SK-N-SH treated with all-trans-retinoic acid at 6 μM for 48 hours (cell line): Measurements from ENCODE around the gene RPRD1A.

ENCODE experiments used
- ATAC-seq: fragments of 200-7000 bp; cut with Tn5 transposase; 3 replicates; pipeline ENCODE4 v1.9.1; 2020; ENCODE audit warnings: mild to moderate bottlenecking, moderate library complexity
- ARNTL ChIP-seq: fragments of 450-650 bp; formaldehyde crosslinking; IDR thresholded peaks from 2 replicates; pipeline ENCODE4 v1.5.0; 2020; ENCODE audit warnings: low read depth, mild to moderate bottlenecking, moderate library complexity, borderline replicate concordance
- BACH2 ChIP-seq: fragments of 250-450 bp; sonication (Bioruptor Pico); IDR thresholded peaks from 2 replicates; pipeline ENCODE4 v1.9.0; 2021; ENCODE audit warnings: mild to moderate bottlenecking, borderline replicate concordance
- CREB5 ChIP-seq: fragments of 250-450 bp; sonication (Bioruptor Pico); IDR thresholded peaks from 2 replicates; pipeline ENCODE4 v1.5.1; 2020; ENCODE audit warnings: low read depth, mild to moderate bottlenecking, moderate library complexity
- CSDC2 ChIP-seq: fragments of 250-450 bp; sonication (Bioruptor Pico); IDR thresholded peaks from 2 replicates; pipeline ENCODE4 v1.5.0; 2020; ENCODE audit warnings: mild to moderate bottlenecking, moderate library complexity
- CSRNP3 ChIP-seq: fragments of 250-450 bp; sonication (Bioruptor Pico); IDR thresholded peaks from 2 replicates; pipeline ENCODE4 v1.5.1; 2021; ENCODE audit warnings: mild to moderate bottlenecking, moderate library complexity
- ESRRG ChIP-seq: fragments of 250-450 bp; sonication (Bioruptor Pico); IDR thresholded peaks from 2 replicates; pipeline ENCODE4 v1.6.1; 2021; ENCODE audit warnings: mild to moderate bottlenecking
- ISL1 ChIP-seq: fragments of 250-450 bp; sonication (Bioruptor Pico); IDR thresholded peaks from 2 replicates; pipeline ENCODE4 v2.1.2; 2022; ENCODE audit warnings: mild to moderate bottlenecking, moderate library complexity
- OSR1 ChIP-seq: fragments of 250-450 bp; sonication (Bioruptor Pico); IDR thresholded peaks from 2 replicates; pipeline ENCODE4 v1.8.0; 2022; ENCODE audit warnings: moderate library complexity, mild to moderate bottlenecking, inconsistent platforms
- PATZ1 ChIP-seq: fragments of 250-450 bp; sonication (Bioruptor Pico); IDR thresholded peaks from 2 replicates; pipeline ENCODE4 v1.8.0; 2020; ENCODE audit warnings: mild to moderate bottlenecking, moderate library complexity, borderline replicate concordance
- PPARA ChIP-seq: fragments of 250-450 bp; sonication (Bioruptor Pico); IDR thresholded peaks from 2 replicates; pipeline ENCODE4 v1.5.0; 2020; ENCODE audit warnings: mild to moderate bottlenecking, borderline replicate concordance
- RARB ChIP-seq: fragments of 250-450 bp; sonication (Bioruptor Pico); IDR thresholded peaks from 2 replicates; pipeline ENCODE4 v1.8.0; 2021; ENCODE audit warnings: mild to moderate bottlenecking, moderate library complexity
- SNAI2 ChIP-seq: fragments of 250-450 bp; sonication (Bioruptor Pico); IDR thresholded peaks from 2 replicates; pipeline ENCODE4 v1.5.0; 2020; ENCODE audit warnings: mild to moderate bottlenecking, moderate library complexity
- TCF4 ChIP-seq: fragments of 250-450 bp; sonication (Bioruptor Pico); IDR thresholded peaks from 2 replicates; pipeline ENCODE4 v1.8.0; 2021; ENCODE audit warnings: mild to moderate bottlenecking, moderate library complexity, borderline replicate concordance
- TOX ChIP-seq: fragments of 250-450 bp; sonication (Bioruptor Pico); IDR thresholded peaks from 2 replicates; pipeline ENCODE4 v1.8.0; 2021; ENCODE audit warnings: mild to moderate bottlenecking, moderate library complexity, borderline replicate concordance
- TSHZ2 ChIP-seq: fragments of 250-450 bp; sonication (Bioruptor Pico); IDR thresholded peaks from 2 replicates; pipeline ENCODE4 v1.5.0; 2020; ENCODE audit warnings: mild to moderate bottlenecking, moderate library complexity
- ZC3H10 ChIP-seq: fragments of 250-450 bp; sonication (Bioruptor Pico); IDR thresholded peaks from 2 replicates; pipeline ENCODE4 v1.5.1; 2021; ENCODE audit warnings: mild to moderate bottlenecking, moderate library complexity
- ZFP30 ChIP-seq: fragments of 450-650 bp; formaldehyde crosslinking; IDR thresholded peaks from 2 replicates; pipeline ENCODE4 v1.5.0; 2022; ENCODE audit warnings: mild to moderate bottlenecking, moderate library complexity
- ZNF565 ChIP-seq: fragments of 450-650 bp; formaldehyde crosslinking; conservative IDR thresholded peaks from 2 replicates; pipeline ENCODE4 v1.5.0; 2020; ENCODE audit warnings: low read depth, mild to moderate bottlenecking, moderate library complexity
- ZNF70 ChIP-seq: fragments of 450-650 bp; formaldehyde crosslinking; IDR thresholded peaks from 2 replicates; pipeline ENCODE4 v1.5.0; 2020; ENCODE audit warnings: mild to moderate bottlenecking, moderate library complexity
- ZNF8 ChIP-seq: fragments of 450-650 bp; formaldehyde crosslinking; IDR thresholded peaks from 2 replicates; pipeline ENCODE4 v1.5.0; 2020; ENCODE audit warnings: mild to moderate bottlenecking, moderate library complexity

RPRD1A gene

GRCh38 chr18:36038102-36038663 is 29.2 kb downstream of the RPRD1A start:
- TF ChIP-seq TSHZ2 (CRISPR knock-in tag) (no peak), RARB (no peak), PATZ1 (CRISPR knock-in tag) (no peak), TCF4 (CRISPR knock-in tag) (no peak), ZFP30 (no peak), CREB5 (CRISPR knock-in tag) (no peak), ESRRG (CRISPR knock-in tag) (no peak), CSDC2 (CRISPR knock-in tag) (no peak), TOX (CRISPR knock-in tag) (no peak), BACH2 (CRISPR knock-in tag) (no peak), ISL1 (no peak), OSR1 (no peak), ZNF8 (CRISPR knock-in tag) (no peak), SNAI2 (CRISPR knock-in tag) (no peak), ZC3H10 (CRISPR knock-in tag) (no peak), CSRNP3 (CRISPR knock-in tag) (no peak), ZNF70 (no peak), ARNTL (CRISPR knock-in tag) (no peak), PPARA (CRISPR knock-in tag) (no peak)

GRCh38 chr18:36035253-36035652 is 32.1 kb downstream of the RPRD1A start:
- peak; percentile 25; the same call in 1 of the 3 replicates for ATAC-seq
- TF ChIP-seq BACH2 (CRISPR knock-in tag), result 0 out of 2 replicates have a peak, but pooled peaks have one; percentile 46
- TF ChIP-seq ISL1, result peak; percentile 66
- TF ChIP-seq ZC3H10 (CRISPR knock-in tag), result no peak
- no peak for TF ChIP-seq ZNF565 (CRISPR knock-in tag)
- TF ChIP-seq ZNF70, result peak; percentile 29; the same call in 1 of the 2 replicates
- TF ChIP-seq ZFP30, result peak; percentile 4; the same call in 1 of the 2 replicates
- no peak for TF ChIP-seq CREB5 (CRISPR knock-in tag)
- peak; percentile 88 for TF ChIP-seq CSRNP3 (CRISPR knock-in tag)
- 0 out of 2 replicates have a peak, but pooled peaks have one; percentile 53 for TF ChIP-seq ESRRG (CRISPR knock-in tag)
- TF ChIP-seq ZNF8 (CRISPR knock-in tag), result peak; percentile 39
- TF ChIP-seq TSHZ2 (CRISPR knock-in tag), result peak; percentile 96
- TF ChIP-seq TCF4 (CRISPR knock-in tag), result peak; percentile 99
- TF ChIP-seq PPARA (CRISPR knock-in tag), result 0 out of 2 replicates have a peak, but pooled peaks have one; percentile 22
- TF ChIP-seq, all 23 proteins: peak for 10

More at GRCh38 chr18:36038102-36038663, 29.2 kb downstream of the RPRD1A start:
- no peak for ATAC-seq
